Ishikawa (cell line): ENCODE results near the gene IGFBP7.

Source experiments
- CEBPB ChIP-seq: IDR thresholded peaks from 2 replicates; pipeline ENCODE4 v1.6.1; 2012
- EP300 ChIP-seq: IDR thresholded peaks from 2 replicates; pipeline ENCODE4 v1.6.1; 2012; ENCODE audit warnings: borderline replicate concordance
- TAF1 ChIP-seq: IDR thresholded peaks from 2 replicates; pipeline ENCODE4 v1.6.1; 2012; ENCODE audit warnings: low read depth, mild to moderate bottlenecking
- YY1 ChIP-seq: IDR thresholded peaks from 2 replicates; pipeline ENCODE4 v1.6.1; 2012; ENCODE audit warnings: low read depth
- ZBTB7A ChIP-seq: IDR thresholded peaks from 2 replicates; pipeline ENCODE4 v1.6.1; 2012; ENCODE audit warnings: low read depth
- TF ChIP-seq, protein P1 (sequence below): IDR thresholded peaks from 2 replicates; pipeline ENCODE4 v1.6.1; 2012

DNA sequence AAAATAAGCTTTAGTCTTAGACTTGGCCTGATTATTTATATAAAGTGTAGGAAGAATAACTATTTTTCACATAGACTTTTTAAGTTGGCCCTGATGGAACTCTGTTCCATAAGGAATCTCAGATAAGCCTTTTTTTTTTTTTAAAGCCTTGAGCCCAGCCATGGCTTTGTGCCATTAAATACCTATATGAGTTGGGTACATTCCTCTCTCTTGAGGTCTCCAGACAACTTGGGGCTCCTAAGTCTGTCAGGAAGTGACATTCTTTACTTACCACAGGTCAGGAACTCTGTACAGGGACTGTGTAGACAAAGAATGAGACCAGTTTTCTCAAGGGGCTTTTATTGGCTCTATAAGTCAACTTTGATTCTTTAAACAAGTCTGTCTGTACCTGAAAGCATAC lies 27.1 kb upstream of the IGFBP7 start:
- TF ChIP-seq TAF1 (no peak), ZBTB7A (no peak), CEBPB (no peak), YY1 (no peak), EP300 (no peak)
- TF ChIP-seq, protein P1, sequence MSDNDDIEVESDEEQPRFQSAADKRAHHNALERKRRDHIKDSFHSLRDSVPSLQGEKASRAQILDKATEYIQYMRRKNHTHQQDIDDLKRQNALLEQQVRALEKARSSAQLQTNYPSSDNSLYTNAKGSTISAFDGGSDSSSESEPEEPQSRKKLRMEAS: no peak
